Transverse colon (tissue), 4 donors: ENCODE results near the gene VSTM4. TPM values are rescaled to one million over a fixed set of nuclear protein-coding genes. Genes with fewer than 3 reads are reported as not detected.

ENCODE experiments used
- DNase-seq: peaks from one replicate; pipeline ENCODE4 v3.0.0-alpha.2; 2019
- H3K27ac ChIP-seq, 4 donors: fragments of 200-600 bp; sonication (generic); 2 replicates each; pipeline ENCODE4 v1.5.1; 2016 to 2018; ENCODE audit warnings: inconsistent platforms in 4 of 4
- H3K27me3 ChIP-seq: fragments of 200-600 bp; sonication (generic); 2 replicates; pipeline ENCODE4 v1.5.1; 2017; ENCODE audit warnings: inconsistent platforms
- H3K36me3 ChIP-seq, 4 donors: fragments of 200-600 bp; sonication (generic); 2 replicates each; pipeline ENCODE4 v1.5.1; 2017 to 2019; ENCODE audit warnings: inconsistent platforms in 4 of 4
- H3K4me1 ChIP-seq, 4 donors: fragments of 200-600 bp; sonication (generic); 2 replicates each; pipeline ENCODE4 v1.5.1; 2017 to 2020; ENCODE audit warnings: inconsistent platforms in 4 of 4
- H3K4me3 ChIP-seq, 4 donors: fragments of 200-600 bp; sonication (generic); 1 replicate in 1 of 4; 2 replicates in 3 of 4; pipeline versions ENCODE4 v1.5.1 to v1.6.1; 2017 to 2019; ENCODE audit warnings: inconsistent platforms in 4 of 4
- H3K9me3 ChIP-seq, 2 donors: fragments of 200-600 bp; sonication (generic); 2 replicates each; pipeline ENCODE4 v1.5.1; 2017 to 2019; ENCODE audit warnings: inconsistent platforms in 2 of 2
- CTCF ChIP-seq, 5 experiments: fragments of 200-600 bp in 3 of 5; fragments of 450-650 bp in 2 of 5; sonication (generic) in 3 of 5; IDR thresholded peaks; 1 replicate in 2 of 5; 2 replicates in 3 of 5; pipeline ENCODE4 v1.5.1; 2016 to 2017; ENCODE audit warnings: antibody characterized with exemption in 5 of 5, inconsistent platforms in 3 of 5, mild to moderate bottlenecking in 2 of 5, moderate library complexity in 1 of 5
- EP300 ChIP-seq: sonication (generic); formaldehyde crosslinking; IDR thresholded peaks from one replicate; pipeline ENCODE4 v1.6.1; 2017; ENCODE audit warnings: antibody characterized with exemption, low read depth
- POLR2A ChIP-seq: fragments of 450-650 bp; IDR thresholded peaks from one replicate; pipeline ENCODE4 v1.6.1; 2016; ENCODE audit warnings: antibody characterized with exemption, mild to moderate bottlenecking, moderate library complexity
- POLR2AphosphoS5 ChIP-seq, 3 donors: sonication (generic); formaldehyde crosslinking; IDR thresholded peaks; one replicate each; pipeline ENCODE4 v1.6.1; 2016; ENCODE audit warnings: antibody characterized with exemption in 3 of 3
- WGBS, 2 donors: methylation state at CpG; one replicate each; pipeline ENCODE4 v1.1.5; 2018; ENCODE audit warnings: low coverage in 1 of 2; 5-methylcytosine and 5-hydroxymethylcytosine counted together
- in situ Hi-C, 4 donors: fragments of 200-750 bp; cut with MboI; loops; one replicate each; pipeline versions ENCODE4 v1.15.0 to v1.15.1; 2017; ENCODE audit warnings: low sequenced_read_pairs in 3 of 4, low pct_ligation_motif_present in 1 of 4, low pct_unique_long_range_greater_than_20kb in 1 of 4
- intact Hi-C: fragments of 100-400 bp; cut with DNase I; formaldehyde crosslinking; loops from one replicate; pipeline ENCODE4 v1.15.1; 2023; ENCODE audit warnings: low total_unique reads
- total RNA-seq, 4 donors: library from RNA; depleted of rRNA; stranded (reverse); fragments of >200 nt; gene quantifications; one replicate each; pipeline ENCODE4 v1.1.0, GENCODE V29; 2016

The VSTM4 gene
- total RNA-seq, 4 donors from 2014 or later, result 2.2 to 6.0 (median 3.9) TPM

GRCh38 chr10:49001870-49002672, 113.3 kb downstream of the VSTM4 start:
- H3K27me3 ChIP-seq, result no peaks in the 10 kb centered on the region
- H3K36me3 ChIP-seq, result no peaks in the 10 kb centered on the region
- H3K27ac ChIP-seq, result no peak overlapping the region
- WGBS, 2 donors, result 47 to 78% methylated on average over 8 to 17 of the region's 17 CpGs
- in situ Hi-C loops (no loop called here), intact Hi-C loops (no loop called here)
- TF ChIP-seq CTCF (IDR thresholded peaks at IDR 0.05) (no peak), POLR2AphosphoS5 (IDR thresholded peaks at IDR 0.05) (no peak), EP300 (no peak), POLR2A (no peak)
- DNase-seq, result no peak
- H3K4me3 ChIP-seq, result no peak overlapping the region
- H3K9me3 ChIP-seq, result no peaks in the 10 kb centered on the region
- H3K4me1 ChIP-seq, result no peaks in the 10 kb centered on the region

- TF ChIP-seq POLR2AphosphoS5 (IDR thresholded peaks at IDR 0.05) (no peak), POLR2A (no peak), EP300 (no peak), CTCF (IDR thresholded peaks at IDR 0.05) (no peak)
- H3K27ac ChIP-seq, result no peak overlapping the region
- H3K36me3 ChIP-seq, result no peaks in the 10 kb centered on the region
- H3K4me1 ChIP-seq, result no peaks in the 10 kb centered on the region
- in situ Hi-C loops (no loop called here), intact Hi-C loops (no loop called here)
- H3K4me3 ChIP-seq, result no peak overlapping the region
- no peaks in the 10 kb centered on the region for H3K27me3 ChIP-seq
- no peak for DNase-seq
- WGBS, 2 donors, result 76 to 92% methylated on average over 2 to 9 of the region's 9 CpGs
- no peaks in the 10 kb centered on the region for H3K9me3 ChIP-seq
Observed at GRCh38 chr10:49001402-49001801, 113.9 kb downstream of the VSTM4 start.

- no peak for DNase-seq
- Histone ChIP-seq H3K4me3 (no peak overlapping the region), H3K36me3 (no peaks in the 10 kb centered on the region), H3K4me1 (no peaks in the 10 kb centered on the region), H3K27ac (no peak overlapping the region), H3K27me3 (no peaks in the 10 kb centered on the region), H3K9me3 (no peaks in the 10 kb centered on the region)
- TF ChIP-seq POLR2AphosphoS5 (IDR thresholded peaks at IDR 0.05) (no peak), EP300 (no peak), CTCF (IDR thresholded peaks at IDR 0.05) (no peak), POLR2A (no peak)
- intact Hi-C loops (no loop called here), in situ Hi-C loops (no loop called here)
- 86% methylated on average over 13 of the region's 13 CpGs; no CpG with 5 or more reads in 1 of the 2 donors for WGBS, 2 donors
Observed at GRCh38 chr10:49000437-49001398, 114.6 kb downstream of the VSTM4 start.

- no peak for TF ChIP-seq POLR2AphosphoS5 (IDR thresholded peaks at IDR 0.05)
- WGBS, 2 donors, result 68% methylated on average over 2 of the region's 2 CpGs; no CpG with 5 or more reads in 1 of the 2 donors
- in situ Hi-C loops (loop anchor here (25.0 kb wide), 1 partner anchor 513 kb away; no protein-coding TSS in a partner anchor), intact Hi-C loops (no loop called here)
- DNase-seq, result no peak
- H3K27ac ChIP-seq, result no peak overlapping the region
- no peak overlapping the region for H3K4me3 ChIP-seq
- H3K9me3 ChIP-seq, result no peaks in the 10 kb centered on the region
- no peaks in the 10 kb centered on the region for H3K36me3 ChIP-seq
- no peaks in the 10 kb centered on the region for H3K27me3 ChIP-seq
- H3K4me1 ChIP-seq, result no peaks in the 10 kb centered on the region
Observed at GRCh38 chr10:48999346-48999745, 116.0 kb downstream of the VSTM4 start.
